MV-4-11 (cell line): ENCODE results near the gene KRT1.

Experiments used
- DNase-seq: peaks from one replicate; lab custom pipeline; 2025; lab: John Stamatoyannopoulos, UW

The KRT1 gene

GRCh38 chr12:52659951-52660350 is 20.3 kb downstream of the KRT1 start:
- no peak for DNase-seq

- no peak for DNase-seq
Measured at GRCh38 chr12:52659395-52659794, 20.8 kb downstream of the KRT1 start.

DNA sequence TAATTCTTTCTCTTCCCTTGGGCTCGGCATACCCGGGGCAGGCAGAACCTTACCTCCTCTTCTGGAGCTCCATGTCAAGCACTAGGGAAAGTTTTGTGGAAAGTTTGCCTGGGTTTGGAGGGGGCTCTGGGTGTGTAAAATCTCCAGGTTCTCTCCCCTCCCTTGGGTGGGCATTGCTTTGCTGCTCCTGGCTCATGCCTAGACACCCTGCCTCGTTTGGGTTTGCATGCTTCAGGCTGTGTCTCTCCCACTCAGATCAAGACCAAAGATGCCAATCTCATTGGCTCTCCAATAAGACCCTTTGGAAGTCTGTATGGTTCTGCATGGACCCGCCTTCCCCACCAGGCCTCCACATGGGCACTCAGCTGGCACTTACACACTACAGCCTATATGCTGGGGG is 22.0 kb downstream of the KRT1 start:
- no peak for DNase-seq

GRCh38 chr12:52657250-52657902 is 22.8 kb downstream of the KRT1 start:
- no peak for DNase-seq

DNA sequence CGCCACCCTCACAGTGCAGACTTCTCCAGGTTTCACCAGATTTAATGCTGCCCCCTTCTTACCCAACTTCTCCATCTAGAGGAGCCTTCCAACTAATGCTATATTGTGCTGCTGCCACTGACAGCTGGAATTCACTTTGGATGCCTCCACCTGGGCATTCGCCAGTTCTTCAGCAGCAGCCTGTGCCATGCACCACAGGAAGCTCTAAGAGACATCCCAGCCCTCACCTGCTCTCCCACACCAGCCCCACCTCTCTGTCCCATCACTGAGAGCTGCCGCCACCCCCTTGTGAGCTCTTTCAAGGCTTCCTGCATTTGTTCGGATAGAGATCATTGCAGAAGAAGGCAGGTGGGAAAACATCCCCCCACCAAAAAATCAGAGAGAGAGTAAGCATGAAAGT is 23.6 kb downstream of the KRT1 start:
- DNase-seq = no peak

DNA sequence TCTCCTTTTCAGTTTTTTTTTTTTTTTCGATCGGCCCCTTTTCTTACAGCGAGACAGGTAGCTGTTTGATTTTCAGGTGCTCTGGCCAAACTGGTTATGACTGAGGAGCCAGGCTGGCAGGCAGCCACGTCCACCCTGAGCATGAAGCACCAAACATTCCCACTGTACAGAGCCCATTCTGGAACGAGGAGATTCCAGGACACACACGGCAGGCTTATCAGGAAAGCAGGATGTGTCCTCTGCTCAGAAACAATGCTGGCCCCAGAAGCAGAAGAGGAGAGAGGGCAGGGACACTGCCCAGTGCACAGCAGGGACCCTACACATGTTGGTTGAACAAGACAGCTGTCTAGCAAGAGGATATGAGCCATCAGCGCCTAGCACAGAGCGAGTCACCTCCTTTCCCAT is 24.5 kb downstream of the KRT1 start:
- no peak for DNase-seq

DNA sequence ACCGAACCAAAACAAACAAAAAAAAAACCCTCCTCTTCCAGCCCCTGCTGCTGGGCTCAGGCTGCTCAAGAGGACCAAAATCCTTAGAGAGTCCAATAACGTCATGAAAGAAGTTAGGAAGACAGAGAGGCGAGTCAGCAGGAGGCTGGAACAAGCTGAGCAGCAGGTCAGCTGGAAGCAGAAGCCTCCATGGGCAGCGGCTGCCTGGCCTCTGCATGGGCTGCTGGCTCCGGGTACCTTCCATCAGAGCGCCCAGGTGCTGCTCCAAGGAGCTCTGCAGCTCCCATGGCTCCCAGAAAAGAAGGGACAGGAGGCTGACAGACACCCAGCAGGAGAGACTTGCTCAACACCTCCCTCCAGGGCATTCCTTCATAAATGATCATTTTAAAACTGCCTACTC is 25.0 kb downstream of the KRT1 start:
- DNase-seq = no peak

DNA sequence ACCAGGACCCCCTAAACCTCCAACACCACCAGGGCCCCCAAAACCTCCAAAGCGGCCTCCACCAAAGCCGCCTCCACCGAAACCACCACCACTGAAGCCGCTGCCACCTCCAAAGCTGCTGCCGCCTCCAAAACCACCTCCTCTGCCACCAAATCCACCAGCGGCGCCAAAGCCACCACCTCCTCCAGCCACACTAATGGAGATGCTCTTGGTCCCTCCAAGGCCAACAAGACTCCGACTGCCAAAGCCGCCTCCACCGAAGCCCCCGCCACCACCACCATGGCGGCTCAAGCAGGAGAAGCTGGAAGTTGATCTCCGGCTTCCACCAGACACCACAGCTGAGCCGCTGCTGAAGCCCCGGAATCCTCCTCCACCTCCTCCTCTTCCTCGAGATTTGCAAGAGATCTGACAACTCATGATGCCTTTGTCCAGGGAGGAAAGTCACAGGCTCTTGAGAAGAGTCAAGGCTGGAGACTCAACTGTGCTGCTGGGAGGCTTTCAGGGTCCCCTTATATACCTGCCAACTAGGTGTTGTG is 28.4 kb downstream of the KRT1 start, which contains the start of gene KRT2:
Gene KRT2, minus strand, starts transcription at position 486 of the 536 bp plus-strand sequence. Its CDS starts 69 bp downstream, at position 417.
- no peak for DNase-seq

GRCh38 chr12:52650520-52651081 is 29.6 kb downstream of the KRT1 start:
- DNase-seq = no peak

- DNase-seq = no peak
Measured at GRCh38 chr12:52649066-52649465, 31.1 kb downstream of the KRT1 start.

DNA sequence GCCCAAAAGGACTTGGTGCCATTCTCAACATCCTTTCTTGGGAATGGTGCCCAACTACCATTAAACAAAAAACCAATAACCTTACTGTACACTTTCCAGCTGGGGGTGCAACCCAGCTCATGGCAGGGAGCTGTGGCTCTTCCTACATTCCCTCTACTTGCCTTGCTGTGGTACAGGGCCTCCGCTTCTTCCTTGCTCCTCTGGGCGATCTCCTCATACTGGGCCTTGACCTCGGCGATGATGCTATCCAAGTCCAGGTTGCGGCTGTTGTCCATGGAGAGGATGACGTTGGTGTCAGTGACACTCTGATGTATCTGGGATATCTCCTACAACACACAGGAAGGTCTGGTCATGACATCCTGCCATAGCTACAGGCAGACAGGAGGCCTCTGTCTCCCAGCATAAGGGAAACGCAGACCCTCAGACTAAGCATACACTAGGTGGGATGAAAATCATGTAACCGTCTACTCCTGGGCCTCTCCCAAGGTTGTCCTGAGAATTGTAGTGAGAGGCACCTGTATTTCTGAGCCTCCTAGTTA is 32.1 kb downstream of the KRT1 start:
- DNase-seq = no peak

- no peak for DNase-seq
Measured at GRCh38 chr12:52647601-52648000, 32.6 kb downstream of the KRT1 start.

DNA sequence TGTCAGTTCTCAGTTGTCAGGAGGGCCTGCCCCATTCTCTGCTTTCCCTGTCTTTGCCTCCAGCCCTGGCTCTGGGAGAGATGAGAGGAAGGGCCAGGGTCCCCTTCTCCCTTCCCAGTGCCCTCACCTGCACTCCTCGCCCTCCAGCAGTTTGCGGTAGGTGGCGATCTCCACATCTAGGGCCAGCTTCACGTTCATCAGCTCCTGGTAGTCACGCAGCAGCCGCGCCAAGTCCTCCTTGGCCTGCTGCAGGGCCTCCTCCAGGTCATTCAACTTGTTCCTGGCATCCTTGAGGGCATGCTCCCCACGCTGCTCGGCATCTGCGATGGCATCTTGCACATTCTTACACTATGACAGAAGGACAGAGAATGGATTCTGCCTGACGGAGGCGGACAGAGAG is 33.6 kb downstream of the KRT1 start:
- no peak for DNase-seq

GRCh38 chr12:52645982-52646381 is 34.2 kb downstream of the KRT1 start:
- DNase-seq = peak; percentile 62

DNA sequence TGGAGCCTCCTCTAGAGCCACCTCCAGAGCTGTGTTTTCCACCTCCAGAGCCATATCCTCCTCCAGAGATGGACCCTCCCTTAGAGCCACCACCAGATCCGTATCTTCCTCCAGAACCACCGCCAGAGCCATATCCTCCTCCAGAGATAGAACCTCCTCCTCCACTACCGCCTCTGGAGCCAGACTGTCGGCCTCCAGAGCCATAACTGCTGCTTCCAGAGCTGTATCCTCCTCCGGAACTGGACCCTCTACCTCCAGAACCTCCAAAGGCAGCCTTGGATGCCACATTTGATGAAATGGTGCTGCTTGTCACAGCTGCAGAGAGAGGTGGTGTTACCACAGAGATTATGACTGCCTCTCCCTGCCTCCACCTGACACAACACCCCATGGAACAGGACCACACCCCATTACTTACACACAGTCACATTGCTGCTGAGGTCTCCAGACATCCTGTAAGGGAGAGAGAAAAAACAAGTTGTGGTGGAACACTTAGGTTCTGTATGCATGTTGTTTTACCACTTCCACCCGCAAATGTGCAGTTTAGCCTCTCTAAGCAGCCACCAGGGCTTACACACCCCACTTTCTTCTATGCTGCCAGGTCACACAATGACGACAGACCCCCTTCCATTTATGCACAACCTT is 35.0 kb downstream of the KRT1 start:
- DNase-seq = peak; percentile 29

DNA sequence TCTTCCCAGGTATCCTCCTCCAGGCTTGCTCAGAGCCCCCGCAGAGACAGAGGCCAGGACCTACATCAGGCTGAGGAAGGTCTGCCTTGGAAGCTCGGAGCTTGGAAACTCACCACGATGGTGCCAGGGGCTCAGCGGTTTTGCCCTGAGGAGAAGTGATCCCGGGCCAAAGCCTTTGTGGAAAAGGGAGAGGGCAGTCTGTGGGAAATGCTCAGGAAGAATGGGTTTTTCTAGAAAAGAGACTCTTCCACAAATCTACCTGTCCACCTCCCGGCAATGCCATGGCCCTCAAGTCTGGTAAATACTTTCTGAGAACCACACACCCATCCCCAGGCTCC is 36.2 kb downstream of the KRT1 start:
- no peak for DNase-seq

DNA sequence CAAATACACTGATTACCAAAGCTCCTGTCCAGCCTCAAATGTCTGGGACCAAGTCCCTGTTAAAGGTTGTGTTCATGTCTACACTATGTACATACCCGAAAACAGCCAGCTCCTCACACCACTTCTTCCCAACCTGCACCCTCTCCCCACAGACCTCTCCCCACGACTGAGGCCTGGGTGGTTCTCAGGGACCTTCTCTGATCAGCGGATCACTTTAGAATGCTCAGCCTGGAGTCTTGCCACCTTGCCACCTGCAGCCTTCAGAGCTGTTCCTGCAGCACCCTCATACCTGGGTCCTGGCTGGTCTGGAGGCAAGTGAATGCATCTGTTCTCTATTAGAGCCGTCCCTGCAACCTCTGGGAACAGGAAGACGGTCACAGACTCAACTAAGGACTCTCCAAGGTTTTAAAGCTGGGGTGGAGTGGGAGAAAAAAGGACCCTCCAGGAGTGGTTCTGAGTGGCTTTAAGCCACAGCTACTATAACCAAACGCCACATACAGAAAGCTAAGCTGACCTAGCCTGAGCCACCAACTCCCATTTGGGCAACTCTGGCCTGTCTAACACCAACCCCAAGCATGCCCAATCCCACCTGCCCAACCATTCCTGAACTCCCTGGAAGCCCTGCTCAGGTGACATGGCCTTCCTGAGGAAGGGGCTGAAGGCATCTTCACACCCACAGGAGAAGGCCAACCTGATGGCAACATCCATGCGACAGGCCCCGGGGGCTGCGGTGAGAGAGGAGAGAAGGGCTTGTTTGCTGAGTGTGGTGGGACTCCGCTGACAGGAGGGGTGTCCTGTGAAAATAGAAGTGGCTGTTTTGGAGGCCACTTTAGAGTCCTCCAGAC is 36.8 kb downstream of the KRT1 start:
- no peak for DNase-seq

DNA sequence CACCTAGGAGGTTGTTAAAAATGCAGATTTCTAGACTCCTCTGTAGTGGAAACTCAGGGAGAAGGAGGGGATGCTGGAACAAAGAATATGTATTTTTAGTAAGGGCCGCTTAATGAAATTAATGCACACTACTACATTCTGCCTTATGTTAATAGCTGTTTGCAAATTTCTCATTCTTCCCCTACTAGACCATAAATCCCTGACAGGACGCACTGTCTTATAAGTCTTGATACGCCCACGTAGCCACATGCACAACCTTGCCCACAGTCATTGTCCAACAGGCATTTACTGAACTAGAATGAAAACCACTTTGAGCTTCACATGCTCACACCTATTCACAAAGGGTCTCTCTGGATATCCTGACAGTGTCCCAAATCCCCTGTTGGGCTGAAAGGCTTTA is 38.7 kb downstream of the KRT1 start:
- no peak for DNase-seq

DNA sequence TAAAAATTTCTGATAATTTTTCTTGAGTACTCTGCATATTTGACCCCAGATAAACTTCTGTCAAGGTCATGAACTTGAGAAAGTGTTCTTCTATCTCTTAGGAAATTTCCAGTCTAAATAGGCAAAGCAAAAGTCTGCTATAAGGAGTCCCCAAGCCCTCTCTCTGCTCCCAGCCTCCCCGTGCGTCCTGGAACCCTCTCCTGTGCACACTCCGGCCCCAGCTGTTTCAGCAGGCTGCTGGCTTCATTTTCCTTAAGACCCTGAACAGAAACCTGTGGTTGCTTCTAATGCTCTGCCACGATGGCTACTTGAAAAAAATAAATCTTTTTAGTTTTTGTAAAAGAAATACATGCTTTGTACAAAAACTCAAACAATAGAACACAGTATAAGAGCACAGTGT is 42.9 kb downstream of the KRT1 start:
- DNase-seq = no peak

- DNase-seq = peak; percentile 51
Measured at GRCh38 chr12:52636592-52637258, 43.5 kb downstream of the KRT1 start.

GRCh38 chr12:52636189-52636588 is 44.0 kb downstream of the KRT1 start:
- DNase-seq = peak; percentile 40
